Hematopoietic multipotent progenitor cell (in vitro differentiated cells): ENCODE data around the gene URAD. TPM values are rescaled to one million over a fixed set of nuclear protein-coding genes. Genes with fewer than 3 reads are reported as not detected.
A peak's percentile ranks its signal among the peaks of the same experiment; 100 is the strongest.

Experiments
- DNase-seq, 3 donors: peaks; one replicate each; pipeline ENCODE4 v3.0.0-alpha.2; 2011 to 2015; ENCODE audit warnings: low read depth in 2 of 3, low spot score in 2 of 3
- total RNA-seq: library from RNA; depleted of rRNA; stranded (reverse); fragments of >200 nt; gene quantifications from one replicate; pipeline ENCODE4 v1.2.3, GENCODE V29; 2012

URAD gene
- total RNA-seq, 1 donor = 0.27 TPM

DNA sequence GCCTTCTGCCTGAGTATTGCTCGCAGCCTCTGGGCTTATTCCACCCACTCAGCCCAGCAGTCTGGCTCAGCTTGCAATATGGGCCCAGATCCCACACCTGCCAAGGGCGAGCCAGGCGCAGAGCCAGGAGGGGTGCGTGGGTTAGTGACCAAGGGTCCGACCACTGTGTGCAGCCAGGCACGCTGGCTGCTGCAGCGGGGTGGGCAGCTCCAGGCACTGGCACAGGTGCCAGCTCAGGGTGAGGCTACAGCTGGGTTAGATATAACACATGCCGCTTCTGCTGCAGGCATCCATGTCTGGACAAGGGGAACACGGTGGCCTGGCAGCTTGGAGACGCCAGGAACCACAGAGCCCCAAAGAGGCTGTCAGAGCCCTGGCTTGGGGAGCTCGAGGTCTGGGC, 12.6 kb upstream of the URAD start:
- DNase-seq = no peak

DNA sequence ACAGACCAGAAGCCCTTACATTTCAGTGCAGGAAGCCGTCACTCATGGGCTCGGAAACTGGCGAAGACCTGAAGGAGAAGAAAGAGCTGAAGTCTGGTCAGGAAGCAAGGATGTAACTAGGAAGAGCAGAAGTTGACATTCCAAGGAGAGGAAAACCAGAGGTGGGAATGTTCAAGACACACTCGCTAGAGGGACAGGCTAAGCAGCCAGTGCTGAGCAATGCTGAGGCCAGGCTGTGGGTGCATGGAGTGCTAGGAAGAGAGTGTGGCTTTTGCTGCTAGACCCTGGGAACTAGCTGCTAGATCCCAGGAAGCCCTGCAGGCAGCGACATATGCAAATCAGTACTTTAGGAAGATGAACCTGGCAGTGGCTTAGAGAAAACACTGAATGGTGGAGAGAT, 12.1 kb upstream of the URAD start:
- no peak for DNase-seq

DNA sequence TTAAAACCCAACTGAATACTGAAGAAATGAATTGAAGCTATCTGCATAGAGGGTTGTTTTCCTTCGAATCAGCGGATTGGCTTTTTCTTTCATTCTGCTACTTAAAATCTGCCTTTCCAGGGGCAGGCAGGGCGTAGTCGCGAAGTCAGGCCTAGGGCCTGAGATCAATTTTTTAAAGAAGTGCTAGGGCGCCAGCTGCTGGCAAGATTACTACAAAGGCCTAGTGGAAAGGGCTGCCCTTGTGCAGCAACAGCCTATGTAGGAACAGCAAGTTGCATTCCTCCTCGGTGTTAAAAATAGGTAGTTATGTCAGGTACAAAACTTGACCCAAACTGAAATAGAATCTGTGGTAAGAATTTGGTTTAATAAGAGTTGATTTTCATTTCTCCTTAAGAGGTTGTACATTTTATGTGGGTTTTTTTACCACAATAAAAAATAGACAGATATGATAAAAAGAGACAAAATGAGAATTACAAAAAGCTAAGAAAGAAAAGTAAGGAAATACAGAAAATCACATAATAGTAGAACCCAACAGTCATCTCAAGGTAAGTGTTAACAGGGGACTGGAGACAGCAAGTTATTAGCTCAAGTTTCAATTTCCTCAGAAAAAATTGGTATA, 9.5 kb upstream of the URAD start:
- peak in 2 of 3 donors; percentile 47 to 61 for DNase-seq

DNA sequence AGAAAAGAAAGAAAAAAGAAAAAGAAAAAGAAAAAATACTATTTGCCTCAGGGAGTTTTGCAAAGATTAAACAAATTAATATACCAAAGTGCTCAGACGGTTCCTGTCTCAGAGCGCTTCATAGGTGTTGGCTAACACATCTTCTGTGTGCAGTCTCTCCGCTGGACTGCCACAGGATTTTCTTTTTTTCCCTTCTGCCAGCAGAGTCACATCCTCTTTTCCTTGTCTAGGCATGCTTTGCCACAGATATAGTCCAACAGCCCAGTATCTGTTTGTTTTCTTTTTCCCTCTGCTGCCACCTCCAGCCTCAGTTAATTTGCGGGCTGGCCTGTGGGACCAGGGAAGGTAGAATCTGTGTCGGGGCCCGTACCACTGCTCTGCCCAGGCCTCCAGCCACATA, 3.4 kb upstream of the URAD start:
- no peak for DNase-seq

DNA sequence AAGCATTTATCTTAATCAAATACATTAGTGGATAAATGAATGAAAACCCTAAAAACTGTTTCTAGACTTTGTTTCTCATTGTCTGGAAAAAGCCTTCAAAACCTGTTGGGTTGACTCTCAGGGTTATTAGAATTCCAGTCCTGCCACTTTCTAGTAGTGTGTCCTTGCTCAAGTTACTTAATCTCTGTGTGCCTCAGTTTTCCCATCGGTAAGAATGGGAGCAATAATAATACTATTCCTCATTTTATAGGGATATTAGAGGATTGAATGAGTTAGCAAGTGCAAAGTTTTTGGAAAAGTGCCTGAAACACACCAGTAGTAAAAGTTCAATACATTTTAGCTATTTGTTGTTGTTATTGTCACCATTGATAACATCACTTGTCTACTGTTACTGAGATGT, 2.9 kb downstream of the URAD start:
- DNase-seq = no peak

DNA sequence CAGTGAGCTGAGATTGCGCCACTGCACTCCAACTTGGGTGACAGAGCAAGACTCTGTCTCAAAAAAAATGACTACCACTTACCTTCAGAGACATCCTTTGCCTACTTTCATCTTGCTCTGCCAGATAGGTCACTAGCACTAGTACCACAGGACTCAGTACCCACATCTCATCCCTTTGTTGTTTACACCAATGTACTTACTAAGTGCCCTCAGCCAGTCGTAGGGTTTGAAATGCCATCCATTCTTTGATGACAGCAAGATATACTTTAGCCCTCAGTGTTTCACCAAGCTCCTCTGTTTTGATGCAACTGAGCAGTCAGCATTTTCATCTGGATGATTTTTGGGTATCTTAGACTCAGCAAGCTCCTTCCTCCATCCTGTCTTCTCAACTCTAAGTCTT, 6.1 kb downstream of the URAD start:
- DNase-seq = no peak

DNA sequence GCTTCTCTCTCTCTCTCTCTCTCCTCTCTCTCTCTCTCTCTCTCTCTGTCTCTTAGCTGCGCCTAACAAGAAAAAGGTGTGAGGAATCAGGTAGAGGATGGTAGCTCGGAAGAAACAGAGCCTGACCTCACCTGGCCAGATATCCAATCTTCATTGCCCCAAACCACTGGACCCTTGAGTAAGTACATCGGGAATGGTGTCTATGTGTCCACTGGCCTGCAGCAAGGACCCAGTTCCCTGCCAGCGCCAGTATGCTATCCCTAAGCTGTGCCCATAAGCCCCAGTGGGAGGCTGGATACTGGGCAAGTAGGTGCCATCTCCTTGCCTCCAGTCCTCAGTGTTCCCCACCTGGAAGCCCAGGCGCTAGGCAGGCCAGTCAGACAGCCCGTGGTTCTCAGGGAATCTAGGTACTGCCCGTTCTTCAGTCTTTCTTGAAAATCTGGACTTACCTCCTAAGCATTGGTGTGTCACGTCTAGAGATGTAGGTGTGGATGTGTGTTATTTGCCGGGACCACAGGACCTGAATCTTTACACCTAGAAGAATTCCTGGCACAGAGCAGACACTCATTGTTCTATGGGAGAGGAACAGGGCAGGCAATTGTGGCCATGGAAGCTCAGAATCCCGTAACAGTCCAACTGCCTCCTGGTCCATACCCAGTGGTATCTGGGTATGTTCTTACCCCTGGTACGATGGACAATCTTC, 7.3 kb downstream of the URAD start:
- DNase-seq = no peak

DNA sequence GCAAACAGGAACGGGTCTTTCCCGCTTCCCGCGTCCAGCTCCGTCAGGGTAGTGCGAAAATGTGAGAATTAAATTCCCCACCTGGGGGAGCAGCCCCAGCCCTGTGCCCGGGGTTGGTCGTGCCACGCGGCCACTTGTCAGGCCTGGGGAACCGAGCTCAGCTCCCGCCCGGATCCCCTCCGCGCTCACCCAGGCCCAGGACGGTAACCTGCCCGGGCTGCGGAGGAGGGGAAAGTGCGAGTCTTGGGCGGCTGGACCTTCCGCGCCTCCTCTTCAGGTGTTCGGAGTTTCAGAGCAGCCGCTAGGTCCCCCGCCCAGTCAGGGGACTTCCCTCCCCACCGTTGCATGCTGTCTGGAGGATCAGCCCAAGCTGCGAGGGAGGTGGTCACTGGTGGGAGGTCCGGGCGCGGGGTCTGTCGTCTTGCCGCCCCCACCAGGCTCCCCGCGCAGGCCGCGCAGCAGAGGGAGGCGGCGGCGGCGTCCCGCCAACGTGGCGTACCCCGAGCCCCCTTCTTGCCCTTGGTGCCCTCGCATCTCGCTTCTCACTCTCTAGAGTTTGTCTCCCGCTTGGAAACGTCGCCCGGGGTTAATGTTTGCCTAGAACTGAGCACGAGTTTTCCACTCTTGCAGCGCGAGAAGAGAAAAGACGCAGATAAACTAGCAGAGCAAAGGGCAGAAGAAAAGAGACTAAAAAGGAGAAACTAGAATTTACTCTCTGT, 8.1 kb downstream of the URAD start:
- no peak for DNase-seq

DNA sequence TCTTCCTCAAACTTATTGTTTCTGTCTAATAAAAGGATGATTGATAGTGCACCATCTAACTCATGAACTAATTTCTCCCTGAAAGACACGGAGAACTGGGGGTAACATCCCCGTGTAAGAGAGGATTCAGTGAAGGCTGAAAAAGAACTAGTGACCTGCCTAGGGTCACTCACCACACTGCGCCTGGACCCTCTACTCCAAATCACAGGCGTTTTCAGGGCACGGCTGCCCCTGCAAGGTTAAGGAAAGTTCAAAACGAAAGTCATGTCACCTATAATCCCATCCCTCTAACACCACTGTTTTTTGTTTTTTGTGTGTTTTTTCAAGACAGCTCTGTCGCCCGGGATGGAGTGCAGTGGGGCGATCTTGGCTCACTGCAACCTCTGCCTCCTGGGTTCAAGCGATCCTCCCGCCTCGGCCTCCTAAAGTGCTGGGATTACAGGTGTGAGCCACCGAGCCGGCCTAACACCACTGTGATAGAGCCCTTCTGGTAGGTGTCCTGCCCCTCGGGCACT, 8.7 kb downstream of the URAD start:
- DNase-seq = no peak

DNA sequence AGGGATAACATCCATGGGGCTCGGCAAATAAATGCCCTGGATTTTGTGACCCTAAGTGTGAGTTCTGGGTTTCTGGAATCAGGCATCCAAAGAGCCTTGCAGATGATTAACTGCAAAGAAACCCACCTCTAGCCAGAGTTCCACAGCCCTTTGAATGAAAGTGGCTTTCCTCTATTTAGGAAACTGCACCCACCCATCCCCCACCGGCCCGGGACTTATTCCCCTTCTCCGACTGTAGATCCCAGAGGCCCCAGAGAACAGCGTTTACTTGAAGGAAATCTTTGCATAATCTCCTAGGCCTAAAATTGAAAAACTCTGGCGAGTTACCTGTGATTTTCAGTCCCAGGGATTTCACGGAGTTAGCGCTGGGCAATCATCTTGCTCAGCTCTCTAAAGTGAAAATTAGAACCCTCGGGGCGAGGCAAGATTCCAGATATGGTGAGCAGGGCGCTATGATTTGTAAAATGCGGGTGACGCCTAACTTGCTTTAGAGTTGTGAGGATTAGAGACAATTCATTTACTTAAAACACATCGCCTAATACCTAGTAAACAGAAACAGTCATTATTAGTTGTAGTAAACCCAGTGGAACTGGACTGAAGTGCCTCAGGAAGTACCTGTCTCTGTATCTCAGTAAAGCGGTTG, 9.4 kb downstream of the URAD start:
- no peak for DNase-seq

DNA sequence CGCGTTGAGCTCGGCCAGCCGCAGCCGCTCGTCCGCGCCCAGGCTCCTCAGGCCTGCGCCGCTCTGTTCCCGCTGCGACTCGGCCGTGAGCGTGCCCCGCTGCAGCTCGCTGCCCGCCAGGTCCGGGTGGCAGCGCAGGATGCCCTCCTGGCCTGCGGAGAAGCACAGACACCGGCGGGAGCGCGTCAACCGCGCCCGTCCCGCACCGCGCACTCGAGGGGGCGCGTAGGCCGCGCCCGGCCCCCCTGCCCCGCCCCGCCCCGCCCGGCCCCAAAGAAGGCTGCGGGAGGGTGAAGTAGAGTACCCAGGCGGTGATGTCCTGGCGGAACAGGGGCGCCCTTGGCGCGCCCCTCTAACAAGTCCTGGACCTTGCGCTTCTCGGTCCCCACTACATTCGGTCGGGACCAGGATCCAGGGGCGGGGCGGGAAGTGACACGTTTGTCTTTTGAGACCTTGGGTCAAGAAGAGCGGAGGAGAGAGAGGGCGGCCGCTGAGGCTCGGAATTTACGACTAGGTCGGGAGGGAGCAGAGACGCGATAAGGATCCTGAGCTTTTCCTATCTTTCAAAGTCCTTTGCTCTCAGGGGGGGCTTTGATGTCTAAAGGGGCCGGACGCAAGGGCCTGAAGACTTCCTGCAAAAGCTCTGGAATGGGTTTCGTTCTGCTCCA, 10.1 kb downstream of the URAD start:
- no peak for DNase-seq

DNA sequence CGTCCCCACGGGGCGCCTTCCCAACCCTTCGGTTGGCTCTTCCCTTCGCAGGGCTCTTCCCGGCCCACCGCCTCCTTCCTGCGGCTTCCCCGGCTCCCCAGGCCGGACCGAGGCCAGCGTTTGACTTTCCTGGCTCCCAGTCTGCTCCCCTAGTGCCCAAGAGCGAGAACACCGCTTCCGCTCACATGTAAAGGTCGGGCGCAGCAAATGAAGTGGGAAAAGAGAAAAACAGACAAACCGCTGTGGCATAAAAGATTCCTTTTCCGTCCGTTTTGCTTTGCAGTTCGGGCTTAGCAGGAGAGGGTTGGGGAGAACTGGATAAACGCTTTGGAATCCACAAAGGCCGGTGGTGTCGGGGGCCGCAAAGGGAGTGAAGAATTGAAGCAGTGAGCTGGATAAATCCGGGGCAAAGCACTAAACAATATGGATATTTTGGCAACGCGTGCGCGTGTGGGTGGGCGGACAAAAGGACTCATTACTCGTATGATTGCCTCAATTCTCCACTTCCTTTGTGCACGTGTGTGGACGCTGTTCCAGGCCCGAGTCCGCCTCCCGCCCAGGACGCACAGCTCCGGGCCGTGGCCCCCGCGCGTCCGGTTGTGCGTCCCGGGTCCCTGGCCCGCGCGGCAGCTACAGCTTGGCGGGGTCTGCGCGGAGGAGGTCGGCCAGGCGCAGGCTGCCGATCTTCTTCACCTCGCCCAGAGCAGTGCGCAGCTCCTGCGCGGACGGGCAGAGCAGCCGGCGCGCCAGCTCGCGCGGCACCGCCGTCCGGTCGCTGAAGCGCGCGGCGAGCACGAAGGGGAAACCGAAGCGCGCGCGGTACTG, 10.8 kb downstream of the URAD start:
- DNase-seq = no peak

DNA sequence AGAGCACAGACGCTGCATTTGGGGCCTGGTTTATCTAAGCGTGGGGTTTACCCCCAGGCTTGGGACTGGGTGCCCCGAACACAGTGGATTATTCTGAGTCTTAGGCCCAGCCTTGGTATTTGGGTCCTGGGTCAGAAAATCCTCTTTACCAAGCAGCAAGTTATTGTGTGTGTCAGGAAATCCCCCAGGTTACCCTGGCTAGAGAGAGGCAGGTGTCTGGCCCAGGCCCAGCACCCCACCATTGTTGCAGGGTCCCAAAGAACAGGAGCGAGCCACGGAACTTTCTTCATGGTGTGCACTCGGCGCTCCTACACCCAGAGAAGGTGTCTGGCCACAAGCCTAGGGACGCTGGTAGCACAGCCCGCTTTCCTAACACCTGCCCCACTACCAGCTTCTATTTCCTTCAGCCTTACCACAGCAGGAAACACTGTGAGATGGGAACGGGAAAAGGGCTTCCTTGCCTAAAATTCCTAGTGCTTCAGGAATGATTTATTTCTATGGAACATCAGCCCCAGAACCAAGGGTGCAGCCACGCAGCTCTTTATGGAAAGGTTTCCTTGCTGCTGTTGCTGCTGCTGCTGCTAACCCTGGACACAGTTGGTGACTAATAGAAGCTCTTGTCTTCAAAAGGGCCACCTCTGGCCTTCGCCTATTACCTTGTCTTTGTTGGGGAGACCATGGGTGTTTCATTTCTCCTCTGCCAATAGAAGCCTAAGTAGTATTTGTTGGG, 12.0 kb downstream of the URAD start:
- DNase-seq = no peak

DNA sequence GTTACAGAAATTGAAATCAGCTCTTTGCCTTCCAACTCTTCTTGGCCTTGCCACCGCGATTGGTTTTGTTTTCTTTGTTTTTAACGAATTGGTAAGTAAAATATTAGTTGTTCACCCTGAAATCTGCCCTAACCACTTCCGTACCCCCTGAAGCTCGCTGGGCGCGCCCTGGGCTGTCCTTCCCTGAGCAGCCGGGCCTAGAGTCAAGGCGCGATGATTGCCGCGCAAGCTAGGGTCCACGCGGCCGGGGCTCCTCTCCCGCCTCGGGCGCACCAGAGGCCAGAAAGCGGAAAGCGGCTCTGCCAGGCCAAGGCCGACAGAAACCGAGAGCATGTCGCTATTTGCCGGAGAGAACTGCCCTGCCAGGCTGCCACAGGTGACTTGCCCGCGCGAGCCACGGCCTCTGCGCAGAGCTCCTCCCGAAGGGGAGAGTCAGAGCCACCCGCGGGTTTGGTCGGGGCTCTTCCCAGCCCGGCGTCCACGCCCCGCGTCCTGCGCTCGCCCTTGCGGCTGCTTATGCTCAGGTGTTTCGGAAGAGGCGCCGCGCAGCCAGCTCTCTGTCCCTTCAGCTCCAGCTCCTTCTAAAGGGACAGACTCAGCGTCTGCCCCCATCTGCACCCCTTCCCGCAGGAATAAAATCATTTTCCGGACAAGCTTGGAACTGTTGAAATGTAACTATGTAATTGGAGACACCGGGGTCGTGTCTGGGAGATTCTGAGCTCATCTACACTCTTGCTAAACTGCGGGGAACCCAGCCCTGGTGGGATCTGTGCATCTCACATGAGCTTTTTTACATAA, 12.7 kb downstream of the URAD start:
- DNase-seq = no peak

DNA sequence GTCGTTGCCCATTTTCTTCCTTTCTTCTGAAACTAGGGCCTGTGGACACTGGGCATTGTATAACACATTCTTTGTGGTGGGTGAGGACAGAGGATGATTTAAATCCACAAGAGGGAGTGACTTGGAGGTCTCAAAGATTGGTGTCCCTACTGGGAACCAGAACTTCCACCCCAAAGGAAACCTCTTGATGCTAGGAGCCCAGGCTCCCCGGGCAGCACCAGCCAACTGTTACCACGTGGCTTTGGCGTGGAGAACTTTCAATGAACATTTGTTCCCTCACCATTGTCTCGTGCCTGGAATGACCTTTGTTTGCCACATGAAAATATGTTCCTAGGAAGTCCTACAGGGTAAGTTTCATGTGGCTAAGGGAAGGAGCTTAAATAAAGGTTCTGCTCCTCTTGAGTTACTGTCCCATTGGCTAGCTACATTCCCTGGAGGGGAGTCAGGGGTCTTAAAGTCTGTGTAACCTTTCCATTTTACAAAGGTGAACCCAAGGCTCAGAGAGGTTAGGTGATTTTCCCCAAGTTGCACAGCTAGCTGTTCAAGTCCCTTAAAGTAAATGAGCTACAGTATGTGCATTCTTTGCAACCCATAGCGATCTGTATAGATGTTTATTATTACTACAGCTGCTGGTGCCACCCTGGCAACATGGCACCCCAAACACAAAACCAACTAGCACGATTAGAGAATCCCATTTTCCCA, 14.4 kb downstream of the URAD start:
- no peak for DNase-seq

DNA sequence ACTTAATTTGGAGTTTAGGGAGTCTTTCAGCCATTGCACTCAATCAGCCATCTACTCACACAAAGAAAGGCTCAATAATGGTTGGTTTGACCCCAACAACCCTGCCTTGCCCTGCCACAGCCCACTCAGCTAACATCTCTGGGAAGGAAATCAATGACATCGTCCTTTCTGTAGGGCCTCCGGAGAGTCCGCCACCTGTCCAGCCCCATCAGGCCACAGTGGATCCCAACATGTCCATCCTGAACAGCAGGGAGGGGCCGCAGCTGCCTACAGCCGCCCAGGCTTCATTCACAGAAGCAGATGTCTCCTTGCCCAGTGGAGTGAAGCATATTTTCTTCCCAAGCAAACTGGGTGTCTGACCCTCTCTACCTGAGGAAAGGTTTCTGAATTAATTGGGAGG, 15.2 kb downstream of the URAD start:
- no peak for DNase-seq

DNA sequence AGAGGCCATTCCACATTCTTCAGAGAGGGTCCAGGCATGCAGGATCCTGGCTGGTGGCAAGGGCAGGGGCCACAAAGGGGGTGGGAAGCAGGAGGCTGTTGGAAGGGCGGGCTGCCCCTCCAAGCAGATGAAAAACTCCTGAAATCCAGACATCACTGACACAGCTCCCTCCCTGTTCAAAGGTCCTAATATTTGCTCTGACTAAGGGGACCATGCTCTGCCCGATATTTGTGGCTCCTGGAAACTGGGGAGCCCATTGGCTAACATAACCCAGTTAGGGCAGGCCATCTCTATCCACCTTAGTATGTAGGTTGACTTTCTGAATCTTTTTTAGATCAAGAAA, 16.0 kb downstream of the URAD start:
- no peak for DNase-seq
